ENCODE results near the gene PPFIA3.

The PPFIA3 gene

GRCh38 chr19:49190781-49191180 lies 71.4 kb downstream of the PPFIA3 start:
- H3K4me3 ChIP-seq (ENCODE audit: low read length) = no peak overlapping the region
- no peak for TF ChIP-seq CTCF (conservative IDR thresholded peaks at IDR 0.05; ENCODE audit: low read depth, low read length)
- DNase-seq (ENCODE audit: low read depth) = no peak

GRCh38 chr19:49193822-49194394 lies 74.6 kb downstream of the PPFIA3 start:
- TF ChIP-seq CTCF (conservative IDR thresholded peaks at IDR 0.05; ENCODE audit: low read depth, low read length) = no peak
- H3K4me3 ChIP-seq (ENCODE audit: low read length) = no peak overlapping the region
- no peak for DNase-seq (ENCODE audit: low read depth)

DNA sequence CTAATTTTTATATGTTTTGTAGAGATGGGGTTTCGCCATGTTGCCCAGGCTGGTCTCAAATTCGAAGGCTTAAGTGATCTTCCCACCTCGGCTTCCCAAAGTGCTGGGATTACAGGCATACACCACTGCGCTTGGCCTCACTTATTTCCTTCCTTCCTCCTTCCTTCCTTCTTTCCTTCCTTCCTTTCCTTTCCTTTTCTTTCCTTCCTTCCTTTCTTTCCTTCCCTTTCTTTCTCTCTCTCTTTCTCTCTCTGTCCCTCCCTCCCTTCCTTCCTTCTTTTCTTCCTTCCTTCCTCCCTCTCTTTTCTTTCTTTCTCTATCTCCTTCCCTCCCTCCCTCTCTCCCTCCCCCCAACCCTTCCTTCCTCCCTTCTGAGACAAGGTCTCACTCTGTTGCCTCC lies 75.1 kb downstream of the PPFIA3 start:
- no peak for DNase-seq (ENCODE audit: low read depth)
- no peak for TF ChIP-seq CTCF (conservative IDR thresholded peaks at IDR 0.05; ENCODE audit: low read depth, low read length)
- H3K4me3 ChIP-seq (ENCODE audit: low read length) = no peak overlapping the region

DNA sequence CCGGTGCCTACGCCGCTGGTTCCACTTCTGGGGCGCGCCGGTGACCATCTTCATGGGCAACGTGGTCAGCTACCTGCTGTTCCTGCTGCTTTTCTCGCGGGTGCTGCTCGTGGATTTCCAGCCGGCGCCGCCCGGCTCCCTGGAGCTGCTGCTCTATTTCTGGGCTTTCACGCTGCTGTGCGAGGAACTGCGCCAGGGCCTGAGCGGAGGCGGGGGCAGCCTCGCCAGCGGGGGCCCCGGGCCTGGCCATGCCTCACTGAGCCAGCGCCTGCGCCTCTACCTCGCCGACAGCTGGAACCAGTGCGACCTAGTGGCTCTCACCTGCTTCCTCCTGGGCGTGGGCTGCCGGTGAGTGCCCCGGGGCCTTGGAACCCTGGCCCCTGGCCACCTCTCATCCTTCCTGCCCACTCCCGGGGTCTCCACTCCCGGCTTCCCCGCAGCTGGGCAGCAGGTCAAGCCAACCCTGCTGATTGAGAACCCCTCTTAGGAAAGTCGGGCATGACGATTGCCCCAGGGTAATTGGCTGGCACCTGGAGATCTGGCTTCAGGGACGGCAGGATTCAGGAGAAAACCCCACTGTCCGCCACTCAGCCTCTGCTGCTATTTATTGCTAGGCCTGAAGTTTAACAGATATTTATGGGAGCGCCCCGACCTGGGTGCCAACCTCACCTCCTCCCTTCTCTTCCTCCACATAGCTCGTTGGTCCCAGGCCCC lies 77.3 kb downstream of the PPFIA3 start:
- no peak overlapping the region for H3K4me3 ChIP-seq (ENCODE audit: low read length)
- no peak for TF ChIP-seq CTCF (conservative IDR thresholded peaks at IDR 0.05; ENCODE audit: low read depth, low read length)
- DNase-seq (ENCODE audit: low read depth) = no peak

DNA sequence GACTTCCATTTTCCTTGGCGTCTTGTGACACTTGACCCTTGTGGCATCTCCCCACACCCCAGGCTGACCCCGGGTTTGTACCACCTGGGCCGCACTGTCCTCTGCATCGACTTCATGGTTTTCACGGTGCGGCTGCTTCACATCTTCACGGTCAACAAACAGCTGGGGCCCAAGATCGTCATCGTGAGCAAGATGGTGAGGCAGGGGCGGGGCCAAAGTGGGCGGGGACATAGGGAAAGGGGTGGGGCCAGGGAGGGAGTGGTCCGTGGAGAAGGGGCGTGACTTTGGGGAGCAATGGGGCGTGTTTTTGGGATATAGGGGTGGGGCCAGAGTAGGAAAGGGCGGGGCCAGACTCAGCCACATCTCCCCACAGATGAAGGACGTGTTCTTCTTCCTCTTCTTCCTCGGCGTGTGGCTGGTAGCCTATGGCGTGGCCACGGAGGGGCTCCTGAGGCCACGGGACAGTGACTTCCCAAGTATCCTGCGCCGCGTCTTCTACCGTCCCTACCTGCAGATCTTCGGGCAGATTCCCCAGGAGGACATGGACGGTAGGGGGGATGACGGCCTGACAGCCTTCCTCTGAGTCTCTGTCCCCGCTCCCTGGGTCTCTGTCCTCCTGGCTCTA lies 81.0 kb downstream of the PPFIA3 start:
- no peak for TF ChIP-seq CTCF (conservative IDR thresholded peaks at IDR 0.05; ENCODE audit: low read depth, low read length)
- DNase-seq (ENCODE audit: low read depth) = no peak
- no peak overlapping the region for H3K4me3 ChIP-seq (ENCODE audit: low read length)
